ENCODE results near the gene OR5AR1.
"Not testable (repeated sequence)": the region's sequence is repeated elsewhere in the genome, so short reads cannot be mapped to it uniquely, and the experiment has no call there.

The OR5AR1 gene

GRCh38 chr11:56663386-56663785, at the start of gene OR5AR1:
Gene OR5AR1, plus strand, starts transcription at chr11:56663686. Its CDS starts 0 bp downstream, at chr11:56663686.
- DNase-seq (ENCODE audit: low read depth, low spot score), result no peak

- no peak for DNase-seq (ENCODE audit: low read depth, low spot score)
These were observed 38.8 kb upstream of the OR5AR1 start for GRCh38 chr11:56624661-56625110.

GRCh38 chr11:56625946-56626345, 37.5 kb upstream of the OR5AR1 start:
- no peak for DNase-seq (ENCODE audit: low read depth, low spot score)

- no peak for DNase-seq (ENCODE audit: low read depth, low spot score)
These were observed 31.2 kb upstream of the OR5AR1 start for GRCh38 chr11:56632329-56632728.

- DNase-seq (ENCODE audit: low read depth, low spot score), result no peak
These were observed 26.6 kb upstream of the OR5AR1 start for GRCh38 chr11:56636861-56637260.

- no peak for DNase-seq (ENCODE audit: low read depth, low spot score)
These were observed 26.0 kb upstream of the OR5AR1 start for GRCh38 chr11:56637500-56637899.

- DNase-seq (ENCODE audit: low read depth, low spot score), result no peak
These were observed 21.1 kb upstream of the OR5AR1 start, which contains the start of gene OR5AP2 for GRCh38 chr11:56642339-56642738. Gene OR5AP2, minus strand, starts transcription at chr11:56642439. Its CDS starts 0 bp downstream, at chr11:56642439.

- no peak for DNase-seq (ENCODE audit: low read depth, low spot score)
These were observed 3.7 kb upstream of the OR5AR1 start for GRCh38 chr11:56659755-56660154.

- no peak for DNase-seq (ENCODE audit: low read depth, low spot score)
These were observed 7.5 kb downstream of the OR5AR1 start for GRCh38 chr11:56670984-56671383.

GRCh38 chr11:56688554-56689100, 25.1 kb downstream of the OR5AR1 start:
- no peak for DNase-seq (ENCODE audit: low read depth, low spot score)

GRCh38 chr11:56691179-56691578, 27.7 kb downstream of the OR5AR1 start:
- DNase-seq (ENCODE audit: low read depth, low spot score), result not testable (repeated sequence)

GRCh38 chr11:56693428-56693827, 29.9 kb downstream of the OR5AR1 start:
- no peak for DNase-seq (ENCODE audit: low read depth, low spot score)

- no peak for DNase-seq (ENCODE audit: low read depth, low spot score)
These were observed 35.3 kb downstream of the OR5AR1 start, which contains the start of gene OR9G1 for GRCh38 chr11:56698795-56699194. Gene OR9G1, plus strand, starts transcription at chr11:56699095. Its CDS starts 1,293 bp downstream, at chr11:56700388.

- DNase-seq (ENCODE audit: low read depth, low spot score), result no peak
These were observed 36.9 kb downstream of the OR5AR1 start for GRCh38 chr11:56700242-56700913.

- no peak for DNase-seq (ENCODE audit: low read depth, low spot score)
These were observed 37.5 kb downstream of the OR5AR1 start for GRCh38 chr11:56700914-56701485.

GRCh38 chr11:56705784-56706396, 42.4 kb downstream of the OR5AR1 start:
- DNase-seq (ENCODE audit: low read depth, low spot score), result no peak

GRCh38 chr11:56706486-56706885, 43.0 kb downstream of the OR5AR1 start:
- no peak for DNase-seq (ENCODE audit: low read depth, low spot score)

- DNase-seq (ENCODE audit: low read depth, low spot score), result no peak
These were observed 50.7 kb downstream of the OR5AR1 start for GRCh38 chr11:56714206-56714605.
